ENCODE results near the gene STIP1. TPM values are rescaled to one million over a fixed set of nuclear protein-coding genes. Genes with fewer than 3 reads are reported as not detected.
A peak's percentile ranks its signal among the peaks of the same experiment; 100 is the strongest.

The STIP1 gene
- total and polyA plus RNA-seq, 9 of the 15 experiments (the other 6 are each of a cell fraction or from before 2014, with no cell fraction given), result 58.1 to 465 (median 346) TPM

- DNase-seq (ENCODE audit: extremely low read depth in 1 of 4, low spot score in 3 of 4), result no peak
- H3K27ac ChIP-seq (ENCODE audit: extremely low read depth, low read depth, low read length), result no peak overlapping the region
- WGBS (ENCODE audit: insufficient coverage, low coverage, missing lambda C conversion rate), result 76% methylated on average over 13 of the region's 15 CpGs
- TF ChIP-seq PTBP1 (IDR thresholded peaks at IDR 0.05; ENCODE audit: low read depth, low read length) (no peak), ZBTB11 (CRISPR knock-in tag; IDR thresholded peaks at IDR 0.05) (no peak), HIVEP1 (CRISPR knock-in tag; IDR thresholded peaks at IDR 0.05) (no peak), ZNF318 (IDR thresholded peaks at IDR 0.05; ENCODE audit: borderline replicate concordance in 1 of 2, low read depth in 1 of 2) (no peak), ZNF3 (CRISPR knock-in tag; IDR thresholded peaks at IDR 0.05) (no peak), PKNOX1 (IDR thresholded peaks at IDR 0.05) (peak; percentile 16; the same call in 1 of the 2 replicates), ZNF551 (CRISPR knock-in tag; IDR thresholded peaks at IDR 0.05) (no peak)
- ChIA-PET POLR2A (interaction anchor here (0.6 kb wide), 2 partner anchors 9 to 142 kb away, joined by 3 to 4 read pairs; no protein-coding TSS in a partner anchor), CTCF (ENCODE audit: low intra/inter-chr PET ratio) (interaction anchor here (1.7 kb wide), 1 partner anchor 110 kb away, joined by 4 read pairs; no protein-coding TSS in a partner anchor)
- no peak for ATAC-seq
- no peaks in the 10 kb centered on the region for H3K27me3 ChIP-seq (ENCODE audit: control insufficient read depth in 2 of 2, insufficient read depth in 2 of 2, low read length in 2 of 2)
- no peaks in the 10 kb centered on the region for H3K9me1 ChIP-seq (ENCODE audit: control insufficient read depth, insufficient read depth, low read length)
- H3K4me3 ChIP-seq, result no peak overlapping the region
- in situ Hi-C loops (cut with MboI) (no loop called here), intact Hi-C loops (cut with micrococcal nuclease) (loop anchor here (5.0 kb wide), 1 partner anchor 383 kb away; the partner anchor contains the start of gene ZFTA)
- H3K9me3 ChIP-seq (replicated peaks; ENCODE audit: control insufficient read depth, insufficient read depth, low read depth, low read length), result no peaks in the 10 kb centered on the region
- no peak overlapping the region; a peak in 1 of 4 replicates for H3K9ac ChIP-seq (ENCODE audit: insufficient read depth in 1 of 2, low read depth in 2 of 2, low read length in 2 of 2)
- FAIRE-seq, result no peak
- no peak overlapping the region for H3K4me2 ChIP-seq (ENCODE audit: insufficient read depth, low read length)
- H2AFZ ChIP-seq (ENCODE audit: low read depth, low read length), result no peak overlapping the region
- H3K4me1 ChIP-seq (replicated peaks in 1 of 2; ENCODE audit: control insufficient read depth in 2 of 2, insufficient read depth in 2 of 2, low read length in 2 of 2), result peaks cover 6 to 50% of the 10 kb centered on the region in 2 experiments; a peak in 4 of 5 replicates
- peaks cover 35% of the 10 kb centered on the region for H4K20me1 ChIP-seq (replicated peaks; ENCODE audit: control insufficient read depth, insufficient read depth, low read length)
- peaks cover 17% of the 10 kb centered on the region; the same call in 2 of the 3 replicates for H3K36me3 ChIP-seq (ENCODE audit: control insufficient read depth, insufficient read depth, low read length)
- BruUV-seq (replicated peaks), result no TSS peak
- peaks cover 9% of the 10 kb centered on the region; the same call in 2 of the 3 replicates for H3K79me2 ChIP-seq (ENCODE audit: control insufficient read depth, insufficient read depth, low read length)
These were observed 35.9 kb upstream of the STIP1 start for GRCh38 chr11:64150051-64150450.
